WERI-Rb-1 (cell line): ENCODE results near the gene C1orf116.

ENCODE experiments used
- DNase-seq: peaks from one replicate; pipeline ENCODE4 v3.0.0-alpha.2; 2020
- H3K27ac ChIP-seq: fragments of 250-450 bp; sonication (Bioruptor Pico); 2 replicates; pipeline ENCODE4 v1.5.1; 2020; ENCODE audit warnings: mild to moderate bottlenecking, moderate library complexity
- H3K27me3 ChIP-seq: fragments of 250-450 bp; sonication (Bioruptor Pico); 2 replicates; pipeline ENCODE4 v1.5.1; 2021; ENCODE audit warnings: mild to moderate bottlenecking, low read depth, moderate library complexity; ENCODE audit not compliant: insufficient read depth, severe bottlenecking
- H3K36me3 ChIP-seq: fragments of 250-450 bp; sonication (Bioruptor Pico); 2 replicates; pipeline ENCODE4 v1.5.1; 2020; ENCODE audit warnings: mild to moderate bottlenecking, moderate library complexity
- H3K4me3 ChIP-seq: 2 replicates; pipeline ENCODE4 v1.5.1; 2011; ENCODE audit warnings: low read depth, mild to moderate bottlenecking, control low read depth, low read length
- H3K9me3 ChIP-seq: fragments of 250-450 bp; sonication (Bioruptor Pico); 2 replicates; pipeline ENCODE4 v1.5.1; 2021; ENCODE audit warnings: mild to moderate bottlenecking, moderate library complexity; ENCODE audit not compliant: severe bottlenecking
- TF ChIP-seq, protein P1 (sequence below): IDR thresholded peaks from 2 replicates; pipeline ENCODE4 v1.5.1; 2011; ENCODE audit warnings: low read depth, mild to moderate bottlenecking, control low read depth, inconsistent platforms, low read length

C1orf116 gene

DNA sequence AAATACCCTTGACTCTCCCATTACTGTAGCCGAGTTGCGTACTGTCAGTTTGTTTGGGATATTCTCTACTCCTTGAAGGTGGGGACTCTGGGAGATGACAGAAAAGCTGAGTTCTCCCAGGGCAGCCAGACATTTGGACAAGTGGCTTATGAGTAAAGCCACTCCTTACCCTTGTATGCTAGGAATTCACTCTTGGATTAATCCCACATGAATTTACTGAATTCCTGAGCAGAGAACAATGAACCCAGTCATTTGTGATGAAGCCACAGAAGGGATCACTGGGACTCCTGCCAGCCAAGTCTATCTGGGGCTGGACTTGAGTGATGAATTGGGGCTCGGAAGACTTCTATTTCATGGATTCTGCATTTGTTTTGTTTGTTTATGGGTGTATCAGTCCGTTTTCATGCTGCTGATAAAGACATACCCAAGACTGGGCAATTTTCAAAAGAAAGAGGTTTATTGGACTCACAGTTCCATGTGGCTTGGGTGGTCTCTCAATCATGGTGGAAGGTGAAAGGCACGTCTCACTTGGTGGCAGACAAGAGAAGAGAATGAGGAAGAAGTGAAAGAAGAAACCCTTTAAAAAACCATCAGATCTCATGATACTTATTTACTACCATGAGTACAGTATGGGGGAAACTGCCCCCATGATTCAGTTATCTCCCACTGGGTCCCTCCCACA, 25.1 kb downstream of the C1orf116 start:
- Histone ChIP-seq H3K27me3 (peaks cover 100% of the 10 kb centered on the region), H3K9me3 (peaks cover 4% of the 10 kb centered on the region), H3K27ac (no peak overlapping the region), H3K4me3 (no peak overlapping the region), H3K36me3 (no peaks in the 10 kb centered on the region)
- DNase-seq, result no peak
- TF ChIP-seq, protein P1, sequence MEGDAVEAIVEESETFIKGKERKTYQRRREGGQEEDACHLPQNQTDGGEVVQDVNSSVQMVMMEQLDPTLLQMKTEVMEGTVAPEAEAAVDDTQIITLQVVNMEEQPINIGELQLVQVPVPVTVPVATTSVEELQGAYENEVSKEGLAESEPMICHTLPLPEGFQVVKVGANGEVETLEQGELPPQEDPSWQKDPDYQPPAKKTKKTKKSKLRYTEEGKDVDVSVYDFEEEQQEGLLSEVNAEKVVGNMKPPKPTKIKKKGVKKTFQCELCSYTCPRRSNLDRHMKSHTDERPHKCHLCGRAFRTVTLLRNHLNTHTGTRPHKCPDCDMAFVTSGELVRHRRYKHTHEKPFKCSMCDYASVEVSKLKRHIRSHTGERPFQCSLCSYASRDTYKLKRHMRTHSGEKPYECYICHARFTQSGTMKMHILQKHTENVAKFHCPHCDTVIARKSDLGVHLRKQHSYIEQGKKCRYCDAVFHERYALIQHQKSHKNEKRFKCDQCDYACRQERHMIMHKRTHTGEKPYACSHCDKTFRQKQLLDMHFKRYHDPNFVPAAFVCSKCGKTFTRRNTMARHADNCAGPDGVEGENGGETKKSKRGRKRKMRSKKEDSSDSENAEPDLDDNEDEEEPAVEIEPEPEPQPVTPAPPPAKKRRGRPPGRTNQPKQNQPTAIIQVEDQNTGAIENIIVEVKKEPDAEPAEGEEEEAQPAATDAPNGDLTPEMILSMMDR, result no peak

DNA sequence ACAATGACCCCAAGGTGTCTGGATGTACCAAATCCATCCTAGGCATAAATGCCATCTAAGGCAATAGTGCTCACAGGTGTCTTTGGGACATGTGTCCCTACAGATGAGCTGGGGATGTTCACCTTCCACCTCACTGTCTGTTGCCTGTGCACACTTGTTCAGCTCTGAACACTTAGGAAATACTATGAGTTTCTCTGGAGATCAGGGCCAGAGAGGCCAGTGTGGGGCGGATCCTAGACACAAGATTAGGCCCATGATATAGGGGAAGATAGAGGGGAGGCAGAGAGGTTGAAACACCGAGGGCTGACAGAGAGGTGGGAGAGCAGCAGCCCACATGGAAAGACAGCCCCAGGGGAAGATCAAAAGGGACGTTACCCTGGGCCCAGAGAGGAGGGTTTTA, 25.6 kb downstream of the C1orf116 start:
- no peak overlapping the region for H3K27ac ChIP-seq

DNA sequence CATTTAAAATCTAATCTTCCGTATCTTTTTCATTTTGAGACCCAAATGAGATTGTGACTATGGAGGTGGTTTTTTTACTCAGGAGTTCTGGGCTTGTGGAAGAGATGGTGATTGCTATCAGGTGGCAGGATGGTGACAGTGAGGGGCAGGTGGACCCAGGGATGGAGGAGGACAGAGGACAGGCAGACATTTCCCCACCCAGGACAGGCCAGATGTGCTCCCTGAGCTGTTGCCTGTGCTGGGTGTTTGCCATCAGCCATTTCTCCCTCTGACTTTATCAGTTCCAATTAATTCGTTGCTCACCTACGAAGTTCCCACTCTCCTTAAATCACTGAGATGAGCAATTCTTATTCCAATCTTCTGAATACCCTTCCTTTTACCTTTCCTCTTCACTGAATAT, 26.5 kb downstream of the C1orf116 start:
- no peak overlapping the region for H3K27ac ChIP-seq
- H3K9me3 ChIP-seq, result peaks cover 4% of the 10 kb centered on the region
- TF ChIP-seq, protein P1, result no peak
- H3K36me3 ChIP-seq, result no peaks in the 10 kb centered on the region
- no peak overlapping the region for H3K4me3 ChIP-seq
- DNase-seq, result no peak
- peaks cover 100% of the 10 kb centered on the region for H3K27me3 ChIP-seq

More for the DNA sequence above, 25.6 kb downstream of the C1orf116 start:
- H3K4me3 ChIP-seq, result no peak overlapping the region
- TF ChIP-seq, protein P1, result no peak
- peaks cover 100% of the 10 kb centered on the region for H3K27me3 ChIP-seq
- DNase-seq, result no peak
- no peaks in the 10 kb centered on the region for H3K36me3 ChIP-seq
- peaks cover 4% of the 10 kb centered on the region for H3K9me3 ChIP-seq

DNA sequence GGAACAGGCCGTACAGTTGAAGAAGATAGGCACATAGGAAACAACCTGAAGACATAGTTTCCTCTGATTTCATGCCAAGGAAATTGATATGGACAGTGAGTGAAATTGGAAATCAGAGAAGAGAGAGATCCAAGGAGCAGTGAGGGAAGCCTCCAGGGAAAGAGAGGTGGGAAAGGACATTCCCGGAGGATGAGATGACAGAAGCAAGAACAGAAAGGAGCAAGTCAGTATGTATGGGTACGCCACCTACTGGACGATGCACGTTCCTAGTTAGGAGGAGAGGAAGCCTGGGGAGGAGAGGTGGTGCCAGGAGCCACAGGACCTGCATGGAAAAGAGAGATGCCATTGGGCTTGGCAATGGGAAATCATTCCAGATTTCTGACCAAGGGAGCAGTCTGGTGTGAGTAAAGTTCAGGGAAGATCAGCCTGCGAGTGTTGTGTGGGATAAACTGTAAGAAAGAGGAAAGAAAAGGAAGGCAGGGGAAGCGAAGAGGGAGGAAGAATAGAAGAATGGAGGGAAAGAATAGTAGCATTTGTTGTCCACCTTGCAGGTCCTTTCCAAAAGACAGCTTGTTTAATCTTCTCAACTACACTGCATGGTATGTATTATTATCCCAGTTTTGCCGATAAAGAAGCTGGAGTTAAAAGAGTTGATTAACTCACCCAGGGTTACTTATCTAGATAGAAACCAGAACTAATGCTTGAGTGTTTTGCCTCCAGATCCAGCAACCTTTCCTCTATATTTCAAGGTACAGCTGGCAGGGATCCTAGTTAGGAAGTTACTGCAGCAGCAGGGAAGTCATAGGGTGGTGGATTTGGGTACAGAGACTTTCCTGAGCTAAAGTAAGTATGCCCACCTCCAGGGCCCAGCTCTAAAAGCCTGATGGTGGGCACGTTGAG, 27.4 kb downstream of the C1orf116 start:
- peaks cover 100% of the 10 kb centered on the region for H3K27me3 ChIP-seq
- H3K9me3 ChIP-seq, result peaks cover 4% of the 10 kb centered on the region
- no peaks in the 10 kb centered on the region for H3K36me3 ChIP-seq
- no peak overlapping the region for H3K27ac ChIP-seq
- DNase-seq, result peak; percentile 82
- H3K4me3 ChIP-seq, result no peak overlapping the region
- TF ChIP-seq, protein P1, result peak; percentile 100

DNA sequence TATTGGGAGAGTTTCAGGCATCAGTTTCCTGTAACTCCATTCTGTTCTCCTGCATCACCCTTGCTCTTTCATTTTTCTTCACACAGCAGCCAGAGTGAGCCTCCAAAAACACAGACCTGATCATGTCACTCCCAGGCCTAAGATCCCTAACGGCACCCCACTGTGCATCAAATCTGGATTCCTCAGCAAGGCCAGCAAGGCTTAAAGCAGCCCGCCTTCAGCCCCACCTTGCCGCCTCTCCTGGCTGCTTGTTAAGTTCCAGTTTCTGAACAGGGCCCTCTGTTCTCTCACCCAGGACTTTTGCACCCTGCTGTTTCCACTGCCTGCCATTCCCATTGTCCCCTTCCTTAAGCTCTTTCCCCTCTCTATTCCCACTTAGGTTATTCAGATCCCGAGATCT, 29.3 kb downstream of the C1orf116 start:
- TF ChIP-seq, protein P1, result no peak
- H3K4me3 ChIP-seq, result no peak overlapping the region
- no peaks in the 10 kb centered on the region for H3K36me3 ChIP-seq
- no peak overlapping the region for H3K27ac ChIP-seq
- H3K27me3 ChIP-seq, result peaks cover 100% of the 10 kb centered on the region
- peaks cover 4% of the 10 kb centered on the region for H3K9me3 ChIP-seq
- no peak for DNase-seq
